HG03432 (cell line): ENCODE measurements around the gene TM9SF4.
A peak's percentile ranks its signal among the peaks of the same experiment; 100 is the strongest.
"Not testable (repeated sequence)": the region's sequence is repeated elsewhere in the genome, so short reads cannot be mapped to it uniquely, and the experiment has no call there.

ENCODE experiments used
- ATAC-seq: cut with Tn5 transposase; IDR thresholded peaks from one replicate; pipeline ENCODE4 v1.9.1; 2021; ENCODE audit warnings: mild to moderate bottlenecking, moderate library complexity; ENCODE audit not compliant: unreplicated experiment

TM9SF4 gene

GRCh38 chr20:32155017-32155981, 45.8 kb downstream of the TM9SF4 start:
- peak; percentile 47 for ATAC-seq

DNA sequence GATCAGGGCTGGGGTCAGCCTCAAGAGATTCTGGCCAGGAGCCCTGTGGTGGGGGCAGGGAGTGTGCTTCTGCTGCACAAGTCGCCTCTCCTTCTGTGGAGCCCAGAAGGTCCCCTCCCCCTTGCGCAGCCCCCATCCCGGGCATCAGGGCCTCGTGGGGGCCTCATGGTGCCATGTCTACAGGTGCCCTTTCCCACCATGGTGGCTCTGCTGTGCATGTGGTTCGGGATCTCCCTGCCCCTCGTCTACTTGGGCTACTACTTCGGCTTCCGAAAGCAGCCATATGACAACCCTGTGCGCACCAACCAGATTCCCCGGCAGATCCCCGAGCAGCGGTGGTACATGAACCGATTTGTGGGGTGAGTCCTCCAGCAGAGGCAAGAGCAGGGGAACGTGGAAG, 48.1 kb downstream of the TM9SF4 start:
- no peak for ATAC-seq

DNA sequence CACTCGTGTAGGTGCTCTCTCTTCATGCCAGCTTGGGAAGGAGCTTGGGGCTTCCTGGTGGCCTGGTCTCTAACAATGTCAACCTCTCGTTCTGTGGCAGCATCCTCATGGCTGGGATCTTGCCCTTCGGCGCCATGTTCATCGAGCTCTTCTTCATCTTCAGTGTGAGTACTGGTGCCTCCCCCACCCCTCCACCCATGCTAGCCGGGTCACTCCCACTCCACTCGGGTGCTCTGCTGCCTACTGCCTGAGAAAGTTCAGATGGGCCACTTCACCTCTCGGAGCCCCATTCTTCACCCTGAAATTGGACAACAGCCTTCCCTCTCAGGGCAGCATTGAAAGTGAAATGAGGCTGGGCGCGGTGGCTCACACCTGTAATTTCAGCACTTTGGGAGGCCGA, 48.8 kb downstream of the TM9SF4 start:
- no peak for ATAC-seq

DNA sequence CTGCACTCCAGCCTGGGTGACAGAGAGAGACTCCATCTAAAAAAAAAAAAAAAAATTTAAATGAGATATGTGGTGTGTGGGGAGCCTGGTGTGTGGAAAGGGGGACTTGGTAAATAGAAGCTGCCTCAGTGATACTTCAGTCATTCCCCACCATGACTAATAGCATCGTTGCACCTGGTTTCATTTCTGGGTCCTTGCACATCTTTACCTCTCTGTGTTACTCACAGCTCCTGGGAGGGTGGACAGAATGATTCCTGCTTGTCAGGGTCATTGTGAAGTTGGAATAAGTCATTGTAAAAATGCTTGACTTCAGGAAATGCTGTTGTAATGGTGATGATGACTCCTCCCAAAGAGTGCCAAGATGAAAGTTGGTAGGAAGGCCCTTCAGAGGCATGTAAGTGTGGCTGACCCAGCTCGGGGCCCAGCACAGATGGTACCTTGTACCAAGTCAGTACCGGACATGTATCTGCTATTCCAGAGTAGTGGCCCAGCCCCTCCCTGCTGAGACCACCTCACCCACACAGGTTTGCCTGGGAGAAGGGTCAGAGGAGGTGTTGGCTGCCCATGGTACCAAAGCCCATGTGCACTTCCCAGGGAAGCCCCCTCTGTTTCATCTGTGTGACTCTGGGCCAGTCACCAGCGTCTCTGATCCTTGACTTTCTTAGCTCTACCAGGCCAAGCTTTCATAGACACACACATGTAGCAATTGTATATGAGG, 49.6 kb downstream of the TM9SF4 start:
- ATAC-seq = no peak

DNA sequence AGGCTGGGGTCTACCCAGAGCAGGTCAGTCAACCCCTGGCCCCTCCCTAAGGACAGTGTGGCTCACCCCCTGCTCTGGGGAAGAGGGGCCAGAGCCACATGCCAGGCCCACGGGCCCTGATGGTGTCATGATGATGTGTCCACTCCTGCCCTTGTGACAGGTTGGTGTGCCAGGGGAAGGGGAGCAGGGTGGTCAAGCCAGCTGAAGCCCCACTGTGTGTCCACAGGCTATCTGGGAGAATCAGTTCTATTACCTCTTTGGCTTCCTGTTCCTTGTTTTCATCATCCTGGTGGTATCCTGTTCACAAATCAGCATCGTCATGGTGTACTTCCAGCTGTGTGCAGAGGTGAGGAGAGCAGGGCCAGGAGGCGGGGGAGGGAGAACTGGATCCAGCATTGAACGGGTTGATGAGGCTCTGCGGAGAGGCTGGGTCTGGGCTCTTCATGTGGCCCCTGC, 50.3 kb downstream of the TM9SF4 start:
- no peak for ATAC-seq

GRCh38 chr20:32160341-32160740, 50.8 kb downstream of the TM9SF4 start:
- no peak for ATAC-seq

- no peak for ATAC-seq
These were observed 52.8 kb downstream of the TM9SF4 start for GRCh38 chr20:32162351-32162750.

DNA sequence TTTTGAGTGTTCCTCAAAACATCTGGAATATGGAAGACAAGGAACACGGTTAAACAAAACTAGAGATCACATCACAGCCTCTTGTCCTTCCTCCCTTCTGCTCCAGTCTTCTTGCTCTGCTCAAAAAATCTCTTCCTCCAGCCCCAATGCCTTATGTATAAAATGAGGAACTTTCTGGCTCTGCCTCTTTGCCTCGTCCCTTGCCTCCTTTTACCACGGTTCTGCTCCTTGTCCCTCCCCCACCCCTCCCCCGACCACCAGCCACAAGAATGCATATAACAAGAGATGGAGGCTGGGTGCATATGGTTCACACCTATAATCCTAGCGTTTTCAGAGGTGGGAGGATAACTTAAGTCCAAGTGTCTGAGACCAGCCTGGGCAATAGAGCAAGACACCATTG, 54.4 kb downstream of the TM9SF4 start:
- no peak for ATAC-seq

- no peak for ATAC-seq
These were observed 55.6 kb downstream of the TM9SF4 start for GRCh38 chr20:32164984-32165735.

DNA sequence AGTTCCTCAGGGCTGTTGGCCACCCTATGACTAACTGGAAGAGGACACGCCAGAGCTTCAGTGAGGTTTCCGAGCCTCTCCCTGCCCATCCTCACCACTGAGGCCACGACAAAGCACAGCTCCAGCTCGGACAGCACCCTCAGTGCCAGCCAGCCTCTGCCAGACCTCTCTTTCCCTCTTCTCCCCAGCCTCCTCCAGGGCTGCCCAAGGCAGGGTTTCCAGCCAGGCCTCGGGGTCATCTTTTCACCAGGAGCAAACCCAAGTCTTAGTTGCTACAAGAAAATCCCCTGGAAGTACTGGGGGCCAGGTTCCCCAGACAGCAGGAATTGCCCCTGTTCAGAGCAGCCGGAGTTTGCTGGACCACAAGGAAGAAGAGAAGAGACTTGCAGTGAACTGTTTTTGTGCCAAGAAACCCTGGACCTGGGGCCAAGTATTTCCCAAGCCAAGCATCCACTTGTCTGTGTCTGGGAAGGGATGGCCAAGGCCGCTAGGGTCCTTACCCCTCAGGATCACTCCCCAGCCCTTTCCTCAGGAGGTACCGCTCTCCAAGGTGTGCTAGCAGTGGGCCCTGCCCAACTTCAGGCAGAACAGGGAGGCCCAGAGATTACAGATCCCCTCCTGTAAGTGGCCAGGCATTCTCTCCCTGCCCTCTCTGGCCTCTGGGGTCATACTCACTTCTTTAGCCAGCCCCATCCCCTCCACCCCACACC, 56.5 kb downstream of the TM9SF4 start:
- ATAC-seq = no peak

- ATAC-seq = no peak
These were observed 58.0 kb downstream of the TM9SF4 start for GRCh38 chr20:32167552-32167951.

GRCh38 chr20:32168184-32168910, 58.8 kb downstream of the TM9SF4 start:
- ATAC-seq = no peak

GRCh38 chr20:32177696-32178095, 68.2 kb downstream of the TM9SF4 start:
- not testable (repeated sequence) for ATAC-seq

GRCh38 chr20:32179515-32179914, 70.0 kb downstream of the TM9SF4 start:
- ATAC-seq = no peak

- no peak for ATAC-seq
These were observed 70.4 kb downstream of the TM9SF4 start for GRCh38 chr20:32179934-32180333.

DNA sequence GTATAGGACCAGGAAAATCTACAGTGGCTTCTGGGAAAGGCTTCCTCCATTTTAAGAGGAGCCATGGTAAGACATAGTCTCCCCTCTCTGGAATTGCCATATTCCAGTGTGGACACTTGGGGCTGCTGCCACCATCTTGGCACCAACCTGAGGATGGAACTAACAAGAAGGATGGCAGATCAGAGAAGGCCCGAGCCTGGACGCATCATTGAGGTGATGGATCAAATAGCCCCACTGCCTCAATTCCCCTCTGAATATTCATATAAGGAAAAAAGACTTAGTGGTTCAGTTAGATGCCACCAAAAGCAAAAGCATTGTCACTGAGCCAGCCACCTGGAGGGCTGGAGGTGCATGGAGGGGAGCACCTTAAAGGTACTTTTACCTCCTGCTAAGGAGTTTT, 72.1 kb downstream of the TM9SF4 start:
- ATAC-seq = no peak

DNA sequence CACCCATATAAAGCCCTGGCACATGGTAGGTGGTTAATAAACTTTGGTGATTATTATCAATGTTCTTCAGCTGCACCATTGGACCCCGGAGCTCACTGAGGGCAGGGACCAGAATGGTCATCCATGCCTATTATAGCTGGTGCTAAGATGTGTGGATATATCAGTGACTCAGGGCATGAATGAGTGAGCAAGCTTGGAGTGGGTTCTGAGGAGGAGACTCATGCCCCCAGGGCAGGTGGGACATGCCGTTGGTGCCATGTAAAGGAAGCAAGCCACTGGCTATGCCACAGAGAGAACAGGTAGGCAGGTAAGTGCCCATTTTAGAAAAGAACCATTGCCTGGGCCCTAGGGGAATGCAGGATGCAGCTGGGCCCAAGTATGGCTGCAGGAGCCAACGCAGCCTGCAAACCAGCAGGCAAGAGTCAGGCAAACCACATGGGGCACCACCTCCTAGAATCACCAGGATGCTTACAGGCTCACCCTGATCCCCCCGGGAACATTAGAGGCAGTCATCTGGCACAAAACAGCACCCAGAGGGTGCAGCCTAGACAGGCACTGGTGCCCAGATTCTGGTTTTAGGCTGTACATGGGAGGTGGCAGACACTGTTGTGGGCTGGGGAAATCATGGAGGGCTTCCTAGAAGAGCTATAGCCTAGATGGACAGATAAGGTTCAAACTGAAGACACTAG, 74.6 kb downstream of the TM9SF4 start:
- ATAC-seq = no peak

DNA sequence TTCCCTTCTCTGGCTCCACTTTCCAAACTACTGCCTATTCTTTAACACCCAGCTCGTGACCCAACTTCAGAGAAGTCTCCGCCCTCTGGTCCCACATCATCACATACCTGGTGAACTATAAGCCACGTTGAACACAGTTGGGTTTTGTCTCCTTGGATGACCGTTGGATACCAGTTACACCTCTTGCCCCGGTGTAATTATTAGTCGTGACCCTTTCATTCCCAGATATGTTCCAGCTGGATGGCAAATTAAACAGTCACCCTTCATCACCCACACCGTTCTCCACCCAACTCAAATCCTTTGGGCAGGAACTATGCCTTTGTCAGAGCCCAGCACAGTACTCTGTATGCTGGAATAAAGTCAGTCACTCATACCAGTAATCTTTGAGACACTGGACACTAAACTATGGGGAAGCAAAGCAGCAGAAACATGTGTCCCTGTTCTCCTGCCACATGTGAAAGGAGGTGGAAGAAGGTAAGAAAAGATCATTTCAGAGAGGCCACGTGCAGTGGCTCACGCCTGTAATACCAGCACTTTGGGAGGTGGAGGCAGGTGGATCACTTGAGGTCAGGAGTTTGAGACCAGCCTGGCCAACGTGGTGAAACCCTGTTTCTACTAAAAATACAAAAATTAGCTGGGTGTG, 75.6 kb downstream of the TM9SF4 start:
- no peak for ATAC-seq

GRCh38 chr20:32186506-32186905, 77.0 kb downstream of the TM9SF4 start:
- ATAC-seq = no peak
